WI38 (cell line): ENCODE data around the gene PIGH.

Source experiments
- H3K4me3 ChIP-seq: 2 replicates; pipeline ENCODE4 v1.5.1; 2011; ENCODE audit warnings: low read depth, mild to moderate bottlenecking, control low read depth, low read length
- CTCF ChIP-seq: IDR thresholded peaks from 2 replicates; pipeline ENCODE4 v1.5.1; 2012; ENCODE audit warnings: low read depth, mild to moderate bottlenecking, control low read depth, low read length

PIGH gene

DNA sequence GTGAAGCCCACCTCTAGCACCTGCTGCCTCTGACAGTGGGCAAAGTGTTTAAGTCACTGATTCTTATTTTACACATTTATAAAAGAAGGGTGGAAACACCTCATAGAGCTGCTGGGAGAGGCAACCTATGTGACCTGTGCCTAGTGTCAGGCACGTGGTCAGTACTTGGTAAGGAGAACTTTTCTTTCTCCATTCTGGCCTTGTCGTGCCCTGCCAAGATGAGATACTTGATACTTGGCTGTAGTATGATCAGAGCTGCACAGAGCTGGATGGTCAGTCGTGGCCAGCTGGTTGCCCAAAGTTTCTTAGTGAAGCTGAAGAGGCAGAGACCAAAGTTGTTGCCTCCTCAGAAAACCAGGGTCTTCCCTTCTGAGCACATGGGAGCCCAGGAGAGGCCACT lies 42.4 kb downstream of the PIGH start:
- H3K4me3 ChIP-seq = no peak overlapping the region
- no peak for TF ChIP-seq CTCF

DNA sequence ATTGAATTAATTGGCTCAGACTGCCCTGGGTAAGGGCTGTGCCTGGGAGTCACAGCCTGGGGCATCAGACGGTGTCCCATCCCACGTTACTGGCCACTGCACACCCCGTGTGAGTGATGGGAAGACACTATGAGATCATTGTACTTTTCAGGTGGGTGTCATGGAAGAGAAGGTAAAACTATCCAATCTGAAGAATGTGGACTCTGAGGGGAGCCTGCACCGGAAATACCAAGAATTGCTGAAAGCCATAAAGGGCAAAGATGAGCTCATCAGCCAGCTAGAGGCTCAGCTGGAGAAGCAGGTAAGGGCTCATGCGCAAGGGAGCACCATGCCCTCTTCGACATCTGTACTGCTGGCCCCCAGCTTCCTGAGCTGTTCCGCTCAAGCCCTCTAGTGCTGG lies 43.0 kb downstream of the PIGH start:
- no peak for TF ChIP-seq CTCF

GRCh38 chr14:67556671-67557070 lies 43.4 kb downstream of the PIGH start:
- TF ChIP-seq CTCF = no peak
- H3K4me3 ChIP-seq = no peak overlapping the region

More for the DNA sequence above, 43.0 kb downstream of the PIGH start:
- no peak overlapping the region for H3K4me3 ChIP-seq

DNA sequence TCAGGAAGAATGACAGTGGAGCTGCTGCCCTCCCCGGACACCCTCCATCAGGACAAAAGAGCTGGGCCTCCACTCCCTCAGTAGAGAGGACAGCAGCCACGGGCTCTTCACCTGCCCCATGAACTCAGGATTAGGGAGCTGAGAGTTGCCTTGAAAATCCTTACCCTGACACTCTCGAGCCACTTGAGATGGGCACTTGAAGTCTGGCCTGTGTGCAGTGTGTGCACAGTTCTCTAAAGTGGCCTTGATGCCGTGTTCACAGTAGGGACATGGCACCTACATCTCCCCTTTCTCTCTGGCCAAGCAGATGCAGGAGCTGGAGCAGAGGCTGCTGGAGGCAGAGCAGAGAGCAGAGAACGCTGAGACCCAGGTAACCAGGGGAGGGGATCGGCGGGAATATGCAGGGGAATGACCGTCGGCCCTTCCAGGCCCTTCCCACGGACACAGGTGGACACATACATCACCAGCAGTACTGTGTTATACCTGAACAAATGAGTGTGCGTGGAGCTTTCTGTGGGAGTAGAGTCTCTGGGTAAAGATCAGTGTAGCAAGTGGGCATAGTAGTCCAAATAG lies 44.5 kb downstream of the PIGH start:
- TF ChIP-seq CTCF = no peak
- no peak overlapping the region for H3K4me3 ChIP-seq

- H3K4me3 ChIP-seq = no peak overlapping the region
- TF ChIP-seq CTCF = no peak
Observed at GRCh38 chr14:67554341-67554740, 45.7 kb downstream of the PIGH start.

DNA sequence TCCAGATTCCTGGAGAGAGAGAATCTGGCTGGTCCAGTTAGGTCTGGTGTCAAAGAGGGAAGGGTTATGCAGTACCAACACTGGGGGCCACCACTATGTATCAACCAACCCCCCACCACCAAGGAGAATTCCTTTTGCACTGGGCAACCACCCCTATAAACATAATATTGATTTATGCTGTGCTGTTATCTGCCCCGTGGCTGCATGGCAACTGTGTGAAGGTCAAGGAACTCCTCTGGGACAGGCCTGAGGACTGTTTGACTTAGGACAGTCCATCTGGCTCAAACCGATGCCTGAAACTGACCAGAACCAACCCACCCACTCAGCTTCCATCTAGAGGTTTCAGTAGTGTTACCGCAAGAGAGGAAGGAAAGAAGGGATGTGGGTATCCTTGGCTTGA lies 46.5 kb downstream of the PIGH start:
- TF ChIP-seq CTCF = no peak
- no peak overlapping the region for H3K4me3 ChIP-seq

DNA sequence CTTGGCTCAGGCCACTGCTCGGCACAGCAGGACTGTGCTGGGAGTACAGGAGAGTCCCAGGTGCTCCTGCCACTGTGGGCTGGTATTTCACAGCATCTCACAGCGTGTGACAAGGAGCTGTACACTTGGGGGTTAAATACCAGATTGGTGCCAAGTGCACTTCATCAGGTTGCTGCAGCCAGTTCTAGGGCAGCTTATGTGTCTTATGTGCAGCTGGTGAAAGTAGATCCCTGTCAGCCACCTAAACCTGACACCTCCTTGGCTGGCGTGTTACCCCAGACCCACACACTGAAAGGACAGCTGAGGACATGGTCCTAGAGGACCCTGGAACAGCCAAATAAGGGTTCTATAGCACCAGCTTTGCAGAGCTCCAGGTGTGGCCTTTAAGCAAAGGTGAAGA lies 48.1 kb downstream of the PIGH start:
- no peak overlapping the region for H3K4me3 ChIP-seq
- TF ChIP-seq CTCF = no peak
